ENCODE measurements around the gene DENND1A. TPM values are rescaled to one million over a fixed set of nuclear protein-coding genes. Genes with fewer than 3 reads are reported as not detected.

DENND1A gene
- total RNA-seq, 1 donor from 2014 or later: 13.9 TPM

GRCh38 chr9:123957168-123957721, 27.3 kb upstream of the DENND1A start:
- H3K27ac Mint-ChIP-seq (ENCODE audit: unreplicated experiment): no peak overlapping the region
- H3K4me1 Mint-ChIP-seq (ENCODE audit: low read depth, unreplicated experiment): no peaks in the 10 kb centered on the region
- H3K27me3 Mint-ChIP-seq (ENCODE audit: unreplicated experiment): no peaks in the 10 kb centered on the region
- no peak for DNase-seq
- H3K9me3 Mint-ChIP-seq (ENCODE audit: unreplicated experiment): no peaks in the 10 kb centered on the region
- H3K4me3 Mint-ChIP-seq (ENCODE audit: unreplicated experiment): no peak overlapping the region
- H3K36me3 Mint-ChIP-seq (ENCODE audit: unreplicated experiment): no peaks in the 10 kb centered on the region
- no peak for TF ChIP-seq CTCF (IDR thresholded peaks at IDR 0.05; ENCODE audit: partially characterized antibody, unreplicated experiment)

GRCh38 chr9:123955637-123956036, 25.7 kb upstream of the DENND1A start:
- H3K9me3 Mint-ChIP-seq (ENCODE audit: unreplicated experiment): no peaks in the 10 kb centered on the region
- H3K27me3 Mint-ChIP-seq (ENCODE audit: unreplicated experiment): no peaks in the 10 kb centered on the region
- no peak for TF ChIP-seq CTCF (IDR thresholded peaks at IDR 0.05; ENCODE audit: partially characterized antibody, unreplicated experiment)
- H3K36me3 Mint-ChIP-seq (ENCODE audit: unreplicated experiment): no peaks in the 10 kb centered on the region
- H3K27ac Mint-ChIP-seq (ENCODE audit: unreplicated experiment): no peak overlapping the region
- no peaks in the 10 kb centered on the region for H3K4me1 Mint-ChIP-seq (ENCODE audit: low read depth, unreplicated experiment)
- no peak overlapping the region for H3K4me3 Mint-ChIP-seq (ENCODE audit: unreplicated experiment)
- no peak for DNase-seq

- no peak for TF ChIP-seq CTCF (IDR thresholded peaks at IDR 0.05; ENCODE audit: partially characterized antibody, unreplicated experiment)
- H3K4me1 Mint-ChIP-seq (ENCODE audit: low read depth, unreplicated experiment): no peaks in the 10 kb centered on the region
- H3K27ac Mint-ChIP-seq (ENCODE audit: unreplicated experiment): no peak overlapping the region
- no peak for DNase-seq
- H3K27me3 Mint-ChIP-seq (ENCODE audit: unreplicated experiment): no peaks in the 10 kb centered on the region
- no peak overlapping the region for H3K4me3 Mint-ChIP-seq (ENCODE audit: unreplicated experiment)
- no peaks in the 10 kb centered on the region for H3K9me3 Mint-ChIP-seq (ENCODE audit: unreplicated experiment)
- H3K36me3 Mint-ChIP-seq (ENCODE audit: unreplicated experiment): no peaks in the 10 kb centered on the region
Observed at GRCh38 chr9:123954518-123955280, 24.8 kb upstream of the DENND1A start.

GRCh38 chr9:123952641-123953495, 22.9 kb upstream of the DENND1A start:
- H3K27ac Mint-ChIP-seq (ENCODE audit: unreplicated experiment): no peak overlapping the region
- H3K4me1 Mint-ChIP-seq (ENCODE audit: low read depth, unreplicated experiment): no peaks in the 10 kb centered on the region
- H3K27me3 Mint-ChIP-seq (ENCODE audit: unreplicated experiment): no peaks in the 10 kb centered on the region
- DNase-seq: no peak
- no peak for TF ChIP-seq CTCF (IDR thresholded peaks at IDR 0.05; ENCODE audit: partially characterized antibody, unreplicated experiment)
- H3K36me3 Mint-ChIP-seq (ENCODE audit: unreplicated experiment): no peaks in the 10 kb centered on the region
- H3K4me3 Mint-ChIP-seq (ENCODE audit: unreplicated experiment): no peak overlapping the region
- no peaks in the 10 kb centered on the region for H3K9me3 Mint-ChIP-seq (ENCODE audit: unreplicated experiment)

Measured in glutamatergic neuron (in vitro differentiated cells).